Neural cell (in vitro differentiated cells): Measurements from ENCODE around the gene PSMD13. TPM values are rescaled to one million over a fixed set of nuclear protein-coding genes. Genes with fewer than 3 reads are reported as not detected.

ENCODE experiments used
- H2AFZ ChIP-seq: fragments of 200-600, 300-800 bp; sonication (generic), shearing (Covaris generic); 2 replicates; pipeline ENCODE4 v1.6.0; 2014; ENCODE audit warnings: low read depth, mild to moderate bottlenecking, antibody characterized with exemption, low read length, moderate library complexity
- H3F3A ChIP-seq: fragments of 200-600 bp; shearing (Covaris generic); 2 replicates; pipeline ENCODE4 v1.6.1; 2016; ENCODE audit warnings: mild to moderate bottlenecking, moderate library complexity, mixed read lengths, antibody characterized with exemption, low read length; ENCODE audit not compliant: insufficient read depth, poor library complexity, severe bottlenecking
- H3K27ac ChIP-seq: fragments of 200-600, 300-800 bp; sonication (generic), shearing (Covaris generic); 2 replicates; pipeline ENCODE4 v1.5.1; 2014; ENCODE audit warnings: mild to moderate bottlenecking, low read length, moderate library complexity
- H3K27me3 ChIP-seq: fragments of 300-800, 200-600 bp; sonication (generic), shearing (Covaris generic); 2 replicates; pipeline ENCODE4 v1.6.0; 2014; ENCODE audit warnings: mild to moderate bottlenecking, low read depth, low read length, moderate library complexity; ENCODE audit not compliant: insufficient read depth
- H3K36me3 ChIP-seq: fragments of 300-800, 200-600 bp; sonication (generic), shearing (Covaris generic); 2 replicates; pipeline ENCODE4 v1.5.1; 2014; ENCODE audit warnings: mild to moderate bottlenecking, antibody characterized with exemption, low read length, moderate library complexity; ENCODE audit not compliant: insufficient read depth
- H3K4me2 ChIP-seq: fragments of 300-800, 200-600 bp; sonication (generic), shearing (Covaris generic); 2 replicates; pipeline ENCODE4 v1.6.0; 2014; ENCODE audit warnings: mild to moderate bottlenecking, low read length
- H3K4me3 ChIP-seq: fragments of 300-800, 200-600 bp; sonication (generic), shearing (Covaris generic); 2 replicates; pipeline ENCODE4 v1.5.1; 2014; ENCODE audit warnings: mild to moderate bottlenecking, low read length, moderate library complexity
- H3K79me2 ChIP-seq: fragments of 200-600 bp; shearing (Covaris generic); replicated peaks from 2 replicates; pipeline ENCODE4 v1.6.0; 2014; ENCODE audit warnings: mild to moderate bottlenecking, low read length, moderate library complexity; ENCODE audit not compliant: insufficient read depth
- H3K9ac ChIP-seq: fragments of 300-800, 200-600 bp; sonication (generic), shearing (Covaris generic); 2 replicates; pipeline ENCODE4 v1.6.1; 2016; ENCODE audit warnings: mild to moderate bottlenecking, low read length, mixed read lengths
- H3K9me2 ChIP-seq: fragments of 200-600 bp; shearing (Covaris generic); 2 replicates; pipeline ENCODE4 v1.6.1; 2016; ENCODE audit warnings: mild to moderate bottlenecking, low read length, mixed read lengths; ENCODE audit not compliant: insufficient read depth
- H3K9me3 ChIP-seq: fragments of 200-600, 300-800 bp; sonication (generic), shearing (Covaris generic); 2 replicates; pipeline ENCODE4 v1.6.1; 2016; ENCODE audit warnings: mild to moderate bottlenecking, mixed run types, low read length, moderate library complexity, mixed read lengths
- H4K20me1 ChIP-seq: fragments of 200-600 bp; shearing (Covaris generic); 2 replicates; pipeline ENCODE4 v1.6.1; 2016; ENCODE audit warnings: mild to moderate bottlenecking, mixed run types; ENCODE audit not compliant: insufficient read depth
- EP300 ChIP-seq: fragments of 450-650 bp; conservative IDR thresholded peaks from 2 replicates; pipeline ENCODE4 v1.6.1; 2014; ENCODE audit warnings: antibody characterized with exemption, mild to moderate bottlenecking, moderate library complexity; ENCODE audit not compliant: poor library complexity, severe bottlenecking
- MXI1 ChIP-seq: fragments of 450-650 bp; conservative IDR thresholded peaks from 2 replicates; pipeline ENCODE4 v1.6.1; 2014; ENCODE audit warnings: antibody characterized with exemption, mild to moderate bottlenecking; ENCODE audit not compliant: poor library complexity, severe bottlenecking
- POLR2AphosphoS5 ChIP-seq: IDR thresholded peaks from 2 replicates; pipeline ENCODE4 v1.6.1; 2012
- RAD21 ChIP-seq: fragments of 450-650 bp; conservative IDR thresholded peaks from 2 replicates; pipeline ENCODE4 v1.6.1; 2014; ENCODE audit warnings: antibody characterized with exemption, mild to moderate bottlenecking, moderate library complexity
- TAF1 ChIP-seq: IDR thresholded peaks from 2 replicates; pipeline ENCODE4 v1.6.1; 2012; ENCODE audit warnings: low read depth
- polyA plus RNA-seq: library from polyadenylated mRNA; depleted of rRNA; stranded (reverse); fragments of >200 nt; gene quantifications from 2 replicates; pipeline ENCODE4 v1.2.3, GENCODE V29; 2014
- TF ChIP-seq, protein P1 (sequence below): fragments of 450-650 bp; IDR thresholded peaks from 2 replicates; pipeline ENCODE4 v1.5.1; 2014; ENCODE audit warnings: antibody characterized with exemption, mild to moderate bottlenecking, moderate library complexity; ENCODE audit not compliant: poor library complexity, severe bottlenecking
- TF ChIP-seq, protein P2 (sequence below): IDR thresholded peaks from 2 replicates; pipeline ENCODE4 v1.6.1; 2012; ENCODE audit warnings: borderline replicate concordance

The PSMD13 gene
- polyA plus RNA-seq, 1 donor from 2014 or later: 183 TPM

DNA sequence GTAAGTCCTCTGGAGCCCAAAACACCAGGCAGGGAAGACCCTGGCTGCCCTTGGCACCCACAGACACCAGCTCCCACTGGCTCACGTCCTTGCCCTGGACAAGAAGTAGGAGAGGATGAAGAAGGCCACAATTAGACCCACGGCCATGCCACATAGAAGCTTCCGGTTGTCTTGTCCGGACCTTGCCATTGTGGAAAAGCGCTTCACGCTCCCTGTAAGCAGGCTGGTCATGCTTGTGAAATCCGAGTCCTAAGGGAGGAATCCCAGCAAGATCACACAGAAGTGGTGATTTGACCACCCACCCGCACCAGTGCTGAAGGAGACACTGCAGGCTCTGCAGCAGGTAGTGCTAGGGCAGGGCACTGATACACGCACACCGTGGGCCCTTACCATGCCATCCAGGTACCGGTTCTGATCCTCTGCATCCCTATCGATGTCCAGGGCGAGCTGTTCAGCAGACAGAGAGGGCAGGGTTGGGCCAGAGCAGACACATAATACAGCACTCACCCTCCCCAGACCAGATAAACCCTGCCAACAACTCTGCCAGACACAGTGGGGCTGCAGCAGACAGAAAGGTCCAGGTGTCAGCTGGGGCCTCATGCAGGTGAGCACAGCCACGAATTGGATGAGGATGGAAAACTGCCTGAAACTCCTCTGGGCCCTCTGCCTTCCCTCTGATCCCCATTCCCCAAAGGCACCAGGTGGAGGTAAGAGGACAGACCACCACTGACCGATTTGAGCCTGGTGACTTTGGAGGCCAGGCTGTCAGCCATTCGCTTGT, 31.4 kb upstream of the PSMD13 start (continued):
- TF ChIP-seq, protein P1, sequence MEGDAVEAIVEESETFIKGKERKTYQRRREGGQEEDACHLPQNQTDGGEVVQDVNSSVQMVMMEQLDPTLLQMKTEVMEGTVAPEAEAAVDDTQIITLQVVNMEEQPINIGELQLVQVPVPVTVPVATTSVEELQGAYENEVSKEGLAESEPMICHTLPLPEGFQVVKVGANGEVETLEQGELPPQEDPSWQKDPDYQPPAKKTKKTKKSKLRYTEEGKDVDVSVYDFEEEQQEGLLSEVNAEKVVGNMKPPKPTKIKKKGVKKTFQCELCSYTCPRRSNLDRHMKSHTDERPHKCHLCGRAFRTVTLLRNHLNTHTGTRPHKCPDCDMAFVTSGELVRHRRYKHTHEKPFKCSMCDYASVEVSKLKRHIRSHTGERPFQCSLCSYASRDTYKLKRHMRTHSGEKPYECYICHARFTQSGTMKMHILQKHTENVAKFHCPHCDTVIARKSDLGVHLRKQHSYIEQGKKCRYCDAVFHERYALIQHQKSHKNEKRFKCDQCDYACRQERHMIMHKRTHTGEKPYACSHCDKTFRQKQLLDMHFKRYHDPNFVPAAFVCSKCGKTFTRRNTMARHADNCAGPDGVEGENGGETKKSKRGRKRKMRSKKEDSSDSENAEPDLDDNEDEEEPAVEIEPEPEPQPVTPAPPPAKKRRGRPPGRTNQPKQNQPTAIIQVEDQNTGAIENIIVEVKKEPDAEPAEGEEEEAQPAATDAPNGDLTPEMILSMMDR: no peak
- TF ChIP-seq POLR2AphosphoS5 (no peak), EP300 (no peak)

DNA sequence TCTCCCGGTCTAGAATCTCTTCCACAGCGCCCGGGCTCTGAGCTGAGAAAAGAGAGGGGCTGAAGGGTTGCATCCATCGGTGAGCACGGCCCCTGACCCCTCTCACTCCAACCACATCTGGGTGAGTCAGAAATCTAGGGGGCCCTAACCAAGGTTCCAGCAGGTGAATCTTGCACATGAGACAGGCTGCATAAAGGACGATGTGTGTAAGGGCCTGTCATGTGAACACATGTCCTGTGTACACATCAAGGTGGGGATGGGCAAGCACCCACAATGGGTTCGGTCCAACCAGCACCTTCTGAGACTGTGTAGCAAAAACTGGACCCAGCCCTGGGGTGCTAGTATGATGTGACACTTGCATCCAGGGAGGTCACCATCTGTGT, 30.8 kb upstream of the PSMD13 start:
- Histone ChIP-seq H2AFZ (no peak overlapping the region), H3K27me3 (no peaks in the 10 kb centered on the region), H3K9me3 (no peaks in the 10 kb centered on the region), H4K20me1 (peaks cover 3% of the 10 kb centered on the region), H3K27ac (no peak overlapping the region), H3K4me2 (peak overlapping the region; percentile 83), H3K36me3 (no peaks in the 10 kb centered on the region), H3K9me2 (no peaks in the 10 kb centered on the region), H3F3A (no peaks in the 10 kb centered on the region), H3K79me2 (peaks cover 30% of the 10 kb centered on the region), H3K9ac (peak overlapping the region; percentile 98), H3K4me3 (peak overlapping the region; percentile 97)
- no peak for TF ChIP-seq RAD21
- TF ChIP-seq, protein P1: no peak
- TF ChIP-seq EP300: no peak
- no peak for TF ChIP-seq MXI1
- no peak for TF ChIP-seq TAF1

DNA sequence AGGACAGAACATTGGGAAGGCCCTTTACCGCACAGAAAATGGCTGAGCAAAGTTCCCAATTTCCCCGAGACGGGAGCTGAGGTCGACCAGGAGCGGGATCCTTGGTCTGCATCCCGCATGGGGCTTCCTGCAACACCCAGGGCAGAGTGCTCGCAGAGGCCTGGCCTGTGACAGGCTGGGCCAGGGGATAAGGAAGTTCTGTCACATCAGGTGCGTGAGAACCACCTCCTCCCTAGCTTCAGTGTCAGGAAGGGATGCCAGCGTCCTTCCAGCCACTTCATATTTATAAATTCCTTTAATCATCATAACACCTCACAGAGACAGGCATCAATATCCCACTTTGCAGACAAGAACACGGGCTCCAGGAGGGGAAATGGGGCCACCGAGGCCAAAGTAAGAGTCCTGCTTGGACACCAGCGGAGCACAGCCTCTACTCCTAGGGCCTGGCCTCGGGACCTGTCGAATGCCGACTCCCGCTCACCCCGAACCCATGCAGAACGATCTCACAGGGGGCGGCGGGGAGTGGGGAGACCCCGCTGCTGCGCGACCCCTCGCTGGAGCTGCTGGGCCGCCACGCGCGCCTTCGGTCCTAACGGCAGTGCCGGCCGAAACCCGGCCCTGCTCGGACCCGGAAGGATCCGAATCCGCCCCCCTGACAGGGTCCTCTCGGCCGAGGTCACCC, 30.1 kb upstream of the PSMD13 start:
- Histone ChIP-seq H3F3A (no peaks in the 10 kb centered on the region), H3K36me3 (no peaks in the 10 kb centered on the region), H3K4me2 (peak overlapping the region; percentile 83), H3K27me3 (no peaks in the 10 kb centered on the region), H3K9ac (peak overlapping the region; percentile 98), H3K9me3 (no peaks in the 10 kb centered on the region), H4K20me1 (peaks cover 3% of the 10 kb centered on the region), H2AFZ (peak overlapping the region; percentile 51), H3K27ac (peak overlapping the region; percentile 96), H3K79me2 (peaks cover 30% of the 10 kb centered on the region), H3K9me2 (no peaks in the 10 kb centered on the region), H3K4me3 (peak overlapping the region; percentile 97)
- TF ChIP-seq TAF1: no peak
- TF ChIP-seq, protein P2, sequence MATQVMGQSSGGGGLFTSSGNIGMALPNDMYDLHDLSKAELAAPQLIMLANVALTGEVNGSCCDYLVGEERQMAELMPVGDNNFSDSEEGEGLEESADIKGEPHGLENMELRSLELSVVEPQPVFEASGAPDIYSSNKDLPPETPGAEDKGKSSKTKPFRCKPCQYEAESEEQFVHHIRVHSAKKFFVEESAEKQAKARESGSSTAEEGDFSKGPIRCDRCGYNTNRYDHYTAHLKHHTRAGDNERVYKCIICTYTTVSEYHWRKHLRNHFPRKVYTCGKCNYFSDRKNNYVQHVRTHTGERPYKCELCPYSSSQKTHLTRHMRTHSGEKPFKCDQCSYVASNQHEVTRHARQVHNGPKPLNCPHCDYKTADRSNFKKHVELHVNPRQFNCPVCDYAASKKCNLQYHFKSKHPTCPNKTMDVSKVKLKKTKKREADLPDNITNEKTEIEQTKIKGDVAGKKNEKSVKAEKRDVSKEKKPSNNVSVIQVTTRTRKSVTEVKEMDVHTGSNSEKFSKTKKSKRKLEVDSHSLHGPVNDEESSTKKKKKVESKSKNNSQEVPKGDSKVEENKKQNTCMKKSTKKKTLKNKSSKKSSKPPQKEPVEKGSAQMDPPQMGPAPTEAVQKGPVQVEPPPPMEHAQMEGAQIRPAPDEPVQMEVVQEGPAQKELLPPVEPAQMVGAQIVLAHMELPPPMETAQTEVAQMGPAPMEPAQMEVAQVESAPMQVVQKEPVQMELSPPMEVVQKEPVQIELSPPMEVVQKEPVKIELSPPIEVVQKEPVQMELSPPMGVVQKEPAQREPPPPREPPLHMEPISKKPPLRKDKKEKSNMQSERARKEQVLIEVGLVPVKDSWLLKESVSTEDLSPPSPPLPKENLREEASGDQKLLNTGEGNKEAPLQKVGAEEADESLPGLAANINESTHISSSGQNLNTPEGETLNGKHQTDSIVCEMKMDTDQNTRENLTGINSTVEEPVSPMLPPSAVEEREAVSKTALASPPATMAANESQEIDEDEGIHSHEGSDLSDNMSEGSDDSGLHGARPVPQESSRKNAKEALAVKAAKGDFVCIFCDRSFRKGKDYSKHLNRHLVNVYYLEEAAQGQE: no peak
